Measurements from ENCODE around the gene FOXO3. TPM values are rescaled to one million over a fixed set of nuclear protein-coding genes. Genes with fewer than 3 reads are reported as not detected.

Gene FOXO3
- total RNA-seq, 1 donor from 2014 or later, result 41.4 TPM

GRCh38 chr6:108665495-108666196 lies 104.9 kb downstream of the FOXO3 start:
- no peak overlapping the region for H3K4me3 ChIP-seq (ENCODE audit: low read depth, low read length)
- TF ChIP-seq, protein P1, sequence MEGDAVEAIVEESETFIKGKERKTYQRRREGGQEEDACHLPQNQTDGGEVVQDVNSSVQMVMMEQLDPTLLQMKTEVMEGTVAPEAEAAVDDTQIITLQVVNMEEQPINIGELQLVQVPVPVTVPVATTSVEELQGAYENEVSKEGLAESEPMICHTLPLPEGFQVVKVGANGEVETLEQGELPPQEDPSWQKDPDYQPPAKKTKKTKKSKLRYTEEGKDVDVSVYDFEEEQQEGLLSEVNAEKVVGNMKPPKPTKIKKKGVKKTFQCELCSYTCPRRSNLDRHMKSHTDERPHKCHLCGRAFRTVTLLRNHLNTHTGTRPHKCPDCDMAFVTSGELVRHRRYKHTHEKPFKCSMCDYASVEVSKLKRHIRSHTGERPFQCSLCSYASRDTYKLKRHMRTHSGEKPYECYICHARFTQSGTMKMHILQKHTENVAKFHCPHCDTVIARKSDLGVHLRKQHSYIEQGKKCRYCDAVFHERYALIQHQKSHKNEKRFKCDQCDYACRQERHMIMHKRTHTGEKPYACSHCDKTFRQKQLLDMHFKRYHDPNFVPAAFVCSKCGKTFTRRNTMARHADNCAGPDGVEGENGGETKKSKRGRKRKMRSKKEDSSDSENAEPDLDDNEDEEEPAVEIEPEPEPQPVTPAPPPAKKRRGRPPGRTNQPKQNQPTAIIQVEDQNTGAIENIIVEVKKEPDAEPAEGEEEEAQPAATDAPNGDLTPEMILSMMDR (IDR thresholded peaks at IDR 0.05; ENCODE audit: insufficient read depth, low read length, poor library complexity, severe bottlenecking), result no peak
- H3K36me3 ChIP-seq (ENCODE audit: control insufficient read depth, insufficient read depth, low read length), result no peaks in the 10 kb centered on the region
- no peaks in the 10 kb centered on the region for H3K27me3 ChIP-seq (ENCODE audit: control insufficient read depth, insufficient read depth, low read length)
- DNase-seq (ENCODE audit: low read depth), result no peak

DNA sequence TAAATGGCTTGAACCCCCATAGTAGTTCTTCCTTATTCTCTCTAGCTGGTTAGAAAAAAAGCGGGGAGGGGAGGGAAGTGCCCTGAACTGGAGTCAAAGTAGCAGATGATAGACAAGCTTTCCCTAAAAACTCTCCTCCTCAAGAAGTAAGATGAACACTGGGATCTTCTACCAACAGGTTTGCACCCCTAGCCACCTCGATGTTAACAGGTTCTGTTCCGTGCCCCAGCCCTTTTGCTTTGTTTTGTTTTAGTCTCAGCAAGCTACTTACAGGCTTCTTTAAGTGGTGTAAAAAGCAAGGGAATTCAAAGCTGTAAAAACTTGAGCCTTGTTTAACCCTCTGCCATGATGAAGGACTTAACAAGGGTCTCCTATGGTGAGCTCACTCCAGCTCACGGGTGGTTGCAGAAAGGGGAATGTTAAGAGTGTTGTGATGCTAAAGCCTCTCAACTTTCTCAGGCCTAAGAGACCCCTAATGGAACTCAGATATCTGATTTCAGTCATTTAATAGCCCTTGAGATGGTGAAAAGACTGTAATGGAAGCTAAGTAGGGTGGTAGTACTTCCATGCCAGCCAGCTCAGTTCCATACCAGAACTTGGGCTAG lies 106.0 kb downstream of the FOXO3 start:
- Histone ChIP-seq H3K4me3 (ENCODE audit: low read depth, low read length) (no peak overlapping the region), H3K36me3 (ENCODE audit: control insufficient read depth, insufficient read depth, low read length) (no peaks in the 10 kb centered on the region), H3K27me3 (ENCODE audit: control insufficient read depth, insufficient read depth, low read length) (no peaks in the 10 kb centered on the region)
- DNase-seq (ENCODE audit: low read depth), result no peak
- TF ChIP-seq, protein P1 (IDR thresholded peaks at IDR 0.05; ENCODE audit: insufficient read depth, low read length, poor library complexity, severe bottlenecking), result no peak

DNA sequence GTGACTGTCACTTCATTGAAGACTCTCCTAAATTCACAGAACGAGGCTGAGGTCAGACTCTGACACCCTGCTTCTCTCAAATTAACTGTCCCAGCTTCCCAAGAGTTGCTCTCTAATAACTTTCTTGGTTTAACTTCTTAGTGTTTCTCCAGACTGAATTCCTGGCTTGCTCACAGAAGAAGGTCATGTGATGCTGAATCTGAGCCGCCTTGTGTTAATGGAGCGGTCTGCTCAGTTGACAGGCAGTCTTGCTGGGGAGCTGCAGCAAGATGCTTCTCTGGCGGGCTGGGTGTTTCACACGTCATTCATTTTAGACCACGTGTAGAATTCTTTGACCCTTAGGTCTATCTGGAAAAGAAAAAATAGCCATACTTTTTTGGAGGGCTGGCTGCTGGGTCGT lies 107.3 kb downstream of the FOXO3 start:
- H3K27me3 ChIP-seq (ENCODE audit: control insufficient read depth, insufficient read depth, low read length), result no peaks in the 10 kb centered on the region
- no peak for DNase-seq (ENCODE audit: low read depth)

GRCh38 chr6:108669673-108670072 lies 109.0 kb downstream of the FOXO3 start:
- no peak overlapping the region for H3K4me3 ChIP-seq (ENCODE audit: low read depth, low read length)
- no peak for DNase-seq (ENCODE audit: low read depth)
- no peaks in the 10 kb centered on the region for H3K27me3 ChIP-seq (ENCODE audit: control insufficient read depth, insufficient read depth, low read length)
- H3K36me3 ChIP-seq (ENCODE audit: control insufficient read depth, insufficient read depth, low read length), result no peaks in the 10 kb centered on the region
- TF ChIP-seq, protein P1 (IDR thresholded peaks at IDR 0.05; ENCODE audit: insufficient read depth, low read length, poor library complexity, severe bottlenecking), result no peak

More for the DNA sequence above, 107.3 kb downstream of the FOXO3 start:
- Histone ChIP-seq H3K4me3 (ENCODE audit: low read depth, low read length) (no peak overlapping the region), H3K36me3 (ENCODE audit: control insufficient read depth, insufficient read depth, low read length) (no peaks in the 10 kb centered on the region)
- TF ChIP-seq, protein P1 (IDR thresholded peaks at IDR 0.05; ENCODE audit: insufficient read depth, low read length, poor library complexity, severe bottlenecking), result no peak

- no peak for DNase-seq (ENCODE audit: low read depth)
- H3K27me3 ChIP-seq (ENCODE audit: control insufficient read depth, insufficient read depth, low read length), result no peaks in the 10 kb centered on the region
- H3K4me3 ChIP-seq (ENCODE audit: low read depth, low read length), result no peak overlapping the region
- H3K36me3 ChIP-seq (ENCODE audit: control insufficient read depth, insufficient read depth, low read length), result no peaks in the 10 kb centered on the region
- TF ChIP-seq, protein P1 (IDR thresholded peaks at IDR 0.05; ENCODE audit: insufficient read depth, low read length, poor library complexity, severe bottlenecking), result no peak
These were observed 110.5 kb downstream of the FOXO3 start for GRCh38 chr6:108671175-108671574.
